GM21717 (cell line): ENCODE measurements around the gene STRA8.

Experiments used
- ATAC-seq: cut with Tn5 transposase; IDR thresholded peaks from one replicate; pipeline ENCODE4 v1.9.1; 2021; ENCODE audit warnings: mild to moderate bottlenecking, moderate library complexity; ENCODE audit not compliant: unreplicated experiment

STRA8 gene

DNA sequence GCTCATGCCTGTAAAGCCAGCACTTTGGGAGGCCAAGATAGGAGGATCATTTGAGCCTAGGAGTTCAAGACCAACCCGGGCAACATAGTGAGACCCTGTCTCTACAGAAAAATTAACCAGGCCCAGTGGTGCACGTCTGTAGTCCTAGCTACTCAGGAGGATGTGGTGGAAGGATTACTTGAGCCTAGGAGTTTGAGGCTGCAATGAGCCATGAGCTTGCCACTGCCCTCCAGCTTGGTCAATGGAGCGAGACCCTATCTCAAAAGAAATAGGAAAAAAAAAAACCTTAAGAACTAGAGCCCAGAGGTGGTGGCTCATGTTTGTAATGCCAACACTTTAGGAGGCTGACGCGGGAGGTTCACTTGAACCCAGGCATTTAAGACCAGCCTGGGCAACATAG lies 2.2 kb downstream of the STRA8 start:
- no peak for ATAC-seq

DNA sequence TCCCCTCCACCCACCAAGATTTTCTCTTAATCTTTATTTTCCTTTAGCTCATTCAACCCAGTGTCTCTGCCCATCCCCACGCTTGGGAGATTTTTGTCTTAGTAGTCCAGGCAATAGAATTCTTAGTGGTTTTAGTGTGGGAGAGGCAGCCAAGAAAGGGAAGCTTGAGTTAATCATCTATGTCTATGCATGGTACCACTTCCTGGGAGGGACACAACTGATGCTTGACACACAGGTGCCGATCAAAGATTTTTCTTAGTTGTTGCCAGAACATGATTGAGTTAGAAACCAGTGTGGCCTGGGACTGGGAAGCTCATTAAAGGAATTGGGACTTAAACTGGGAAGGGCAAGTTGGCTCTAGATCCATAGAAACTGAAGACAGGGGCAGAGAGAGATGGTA lies 3.1 kb downstream of the STRA8 start:
- peak; percentile 77 for ATAC-seq

DNA sequence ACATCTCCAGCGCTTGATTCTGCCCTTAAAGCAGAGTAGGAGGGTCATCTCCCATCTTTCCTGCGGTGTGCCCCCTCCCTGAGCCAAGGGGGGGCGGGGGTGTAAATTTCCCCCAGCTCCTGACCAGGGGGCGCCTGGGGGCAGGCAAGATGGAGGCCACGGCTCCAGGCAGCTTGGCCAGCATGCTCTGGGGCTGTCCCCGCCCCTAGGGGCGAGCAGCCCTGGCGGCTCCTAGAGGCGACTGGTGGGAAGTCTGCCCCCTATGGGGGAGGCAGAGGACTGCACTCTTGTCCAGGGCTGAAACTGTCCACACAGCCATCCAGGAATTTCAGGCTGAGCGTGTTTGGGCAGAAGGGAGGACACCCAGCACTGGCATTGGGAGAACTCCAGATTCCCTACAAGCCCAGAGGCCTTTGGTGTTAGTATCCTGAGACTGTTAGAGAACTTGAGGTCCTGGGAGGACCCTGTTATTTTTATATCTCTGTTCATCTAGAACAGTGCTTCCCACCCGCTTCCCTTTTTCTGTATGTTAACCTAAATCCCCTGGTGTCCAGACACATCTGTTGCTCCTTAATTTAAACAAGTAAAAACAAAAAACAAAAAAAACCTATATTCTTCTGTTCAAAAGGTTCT lies 4.6 kb downstream of the STRA8 start:
- ATAC-seq = no peak

DNA sequence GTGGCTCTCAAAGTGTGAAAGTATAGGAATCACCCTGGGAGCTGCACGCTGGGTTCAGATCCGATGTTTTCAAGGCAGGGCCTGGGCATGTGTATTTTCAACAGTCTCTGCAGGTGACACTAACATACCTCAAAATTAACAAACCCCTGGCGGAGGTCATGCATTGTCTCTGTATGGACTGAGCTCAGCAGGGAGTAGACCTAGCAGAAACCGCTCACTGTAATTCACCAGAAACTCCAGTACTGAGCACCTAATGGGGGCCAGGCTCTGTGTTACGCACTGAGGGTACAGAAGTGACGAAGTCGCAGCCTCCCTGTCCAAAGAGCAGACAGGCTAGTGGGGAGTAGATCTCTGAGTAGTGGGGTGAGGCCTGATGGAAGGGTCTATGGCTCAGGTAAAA lies 5.6 kb downstream of the STRA8 start:
- ATAC-seq = no peak

DNA sequence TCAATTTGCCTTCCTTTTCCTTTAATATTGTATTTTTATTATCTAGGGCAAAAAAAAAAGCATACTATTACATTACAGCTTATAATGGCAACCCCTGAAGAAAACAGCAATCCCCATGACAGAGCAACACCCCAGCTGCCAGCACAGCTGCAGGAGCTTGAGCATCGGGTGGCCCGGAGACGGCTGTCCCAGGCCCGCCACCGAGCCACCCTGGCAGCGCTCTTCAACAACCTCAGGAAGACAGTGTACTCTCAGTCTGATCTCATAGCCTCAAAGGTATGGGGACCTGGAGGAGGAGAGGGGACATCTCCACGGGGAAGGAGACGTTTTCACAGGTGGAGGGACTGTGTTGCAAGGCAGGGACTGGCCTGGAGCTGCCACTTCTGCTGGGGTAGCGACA lies 6.8 kb downstream of the STRA8 start:
- no peak for ATAC-seq

DNA sequence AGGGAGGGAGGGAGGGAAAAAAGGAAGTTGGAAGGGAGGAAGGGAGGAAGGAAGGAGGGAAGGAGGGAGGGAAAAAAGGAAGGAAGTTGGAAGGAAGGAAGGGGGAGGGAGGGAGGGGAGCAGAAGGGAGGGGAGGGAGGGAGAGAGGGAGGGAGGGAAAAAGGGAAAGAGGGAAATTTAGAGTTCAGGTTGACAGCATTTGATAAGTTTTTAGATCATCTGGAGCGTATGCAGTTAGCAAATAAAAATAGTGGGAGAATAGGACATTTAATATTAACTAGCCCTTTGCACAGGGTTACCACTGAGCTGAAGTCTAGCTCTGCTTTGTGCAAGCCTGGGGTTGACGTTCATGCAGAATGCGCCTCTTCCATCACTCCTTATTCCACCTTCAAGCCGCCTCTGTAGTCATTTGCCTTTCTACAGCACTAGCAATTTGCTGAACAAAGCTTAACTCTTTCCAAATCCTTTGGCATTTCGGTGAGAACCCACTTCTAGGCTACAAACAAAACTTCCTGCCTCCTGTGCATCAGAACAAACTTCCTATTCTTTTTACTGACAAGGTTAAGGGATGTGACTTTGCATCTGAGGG lies 8.6 kb downstream of the STRA8 start:
- ATAC-seq = no peak

DNA sequence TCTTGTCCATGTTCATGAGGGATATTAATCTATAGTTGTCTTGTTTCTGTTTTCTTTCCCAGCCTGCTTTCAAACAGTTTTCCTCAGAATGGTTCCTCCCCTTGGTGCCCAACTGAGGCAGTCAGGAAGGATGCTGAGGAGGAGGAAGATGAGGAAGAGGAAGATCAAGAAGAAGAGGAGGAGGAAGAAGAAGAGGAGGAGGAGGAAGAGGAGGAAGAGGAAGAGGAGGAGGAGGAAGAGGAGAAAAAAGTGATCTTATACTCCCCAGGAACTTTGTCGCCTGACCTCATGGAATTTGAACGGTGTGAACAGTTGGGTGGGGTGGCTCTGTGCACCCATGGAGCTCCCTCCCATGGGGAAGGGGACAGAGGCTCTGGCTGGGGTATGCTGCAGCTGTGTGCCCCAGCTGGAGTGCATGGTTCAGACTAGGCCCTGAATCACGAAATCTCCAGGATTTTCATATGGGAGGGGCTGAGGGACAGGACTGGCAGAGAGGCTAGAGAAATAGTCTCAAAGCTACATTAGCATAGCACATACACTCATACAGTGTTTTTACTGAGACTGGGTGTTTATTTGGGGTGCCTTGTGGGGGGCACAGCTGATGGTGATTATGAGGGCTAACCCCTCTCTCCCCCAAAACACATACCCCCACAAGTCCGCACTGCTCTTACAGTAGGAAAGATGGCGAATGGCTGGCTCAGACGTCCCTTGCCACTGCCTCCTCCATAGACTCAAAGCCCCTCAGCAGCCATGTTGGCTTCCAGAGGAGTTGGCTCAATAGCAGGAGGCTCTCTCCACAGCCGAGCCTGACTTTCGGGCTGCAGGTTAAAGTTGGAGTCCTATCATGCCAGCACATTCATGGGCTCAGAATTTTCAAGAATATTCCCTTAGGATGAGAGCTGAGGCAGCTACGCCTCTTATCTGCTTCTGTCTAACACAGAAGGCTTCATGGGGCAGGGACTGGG lies 11.9 kb downstream of the STRA8 start:
- ATAC-seq = no peak

DNA sequence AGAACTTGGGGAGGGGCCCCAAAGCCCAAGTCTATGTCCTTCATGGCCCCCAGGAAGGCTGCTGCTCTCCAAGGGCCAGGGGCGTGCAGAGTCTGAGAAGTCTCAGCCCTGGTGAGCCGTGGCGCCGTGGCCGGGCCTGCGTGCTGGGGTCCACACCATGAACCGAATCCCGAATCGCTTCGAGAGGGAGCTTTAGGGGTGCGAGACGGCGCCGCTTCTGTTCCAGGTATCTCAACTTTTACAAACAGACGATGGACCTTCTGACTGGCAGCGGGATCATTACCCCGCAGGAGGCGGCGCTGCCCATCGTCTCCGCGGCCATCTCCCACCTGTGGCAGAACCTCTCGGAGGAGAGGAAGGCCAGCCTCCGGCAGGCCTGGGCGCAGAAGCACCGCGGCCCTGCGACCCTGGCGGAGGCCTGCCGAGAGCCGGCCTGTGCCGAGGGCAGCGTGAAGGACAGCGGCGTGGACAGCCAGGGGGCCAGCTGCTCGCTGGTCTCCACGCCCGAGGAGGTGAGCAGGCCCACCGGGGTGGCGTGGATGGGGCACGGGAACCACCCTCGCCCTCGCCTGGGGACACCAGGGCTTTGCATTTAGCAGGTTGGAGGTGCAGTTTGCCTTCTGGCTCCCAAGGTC lies 12.7 kb downstream of the STRA8 start:
- ATAC-seq = no peak

DNA sequence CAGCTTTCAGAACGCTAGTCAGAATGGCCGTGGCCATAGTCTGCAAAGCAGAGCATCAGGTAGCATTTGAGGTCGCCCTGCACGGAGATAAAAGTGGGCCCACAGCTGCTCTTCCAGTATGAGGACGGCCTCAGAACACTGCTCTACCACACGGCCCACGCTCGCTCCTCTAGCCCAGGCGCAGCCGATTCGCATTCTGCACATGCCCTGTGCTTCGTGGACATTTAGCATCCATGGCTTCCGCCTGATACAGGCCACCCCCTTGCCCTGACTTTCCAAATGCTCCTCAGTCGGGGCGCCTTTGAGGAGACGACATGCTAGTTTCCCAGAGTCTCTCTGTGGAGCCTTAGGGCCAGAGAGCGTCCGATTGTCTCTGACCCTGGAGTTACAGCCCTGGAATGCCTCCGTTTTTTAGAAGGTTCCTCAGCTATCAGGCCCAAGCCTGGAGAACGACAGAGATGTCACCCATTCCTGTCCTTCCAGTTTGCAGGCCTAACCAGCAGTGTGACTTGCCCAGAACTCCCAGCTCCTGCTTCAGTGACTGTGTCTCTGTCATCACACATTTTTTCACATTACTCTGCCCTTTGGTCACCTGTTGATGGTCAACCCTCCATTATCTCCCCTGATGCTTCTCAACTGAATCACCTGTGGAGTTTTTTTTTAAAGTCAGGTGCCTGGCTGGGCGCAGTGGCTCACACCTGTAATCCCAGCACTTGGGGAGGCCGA lies 14.3 kb downstream of the STRA8 start:
- ATAC-seq = no peak

DNA sequence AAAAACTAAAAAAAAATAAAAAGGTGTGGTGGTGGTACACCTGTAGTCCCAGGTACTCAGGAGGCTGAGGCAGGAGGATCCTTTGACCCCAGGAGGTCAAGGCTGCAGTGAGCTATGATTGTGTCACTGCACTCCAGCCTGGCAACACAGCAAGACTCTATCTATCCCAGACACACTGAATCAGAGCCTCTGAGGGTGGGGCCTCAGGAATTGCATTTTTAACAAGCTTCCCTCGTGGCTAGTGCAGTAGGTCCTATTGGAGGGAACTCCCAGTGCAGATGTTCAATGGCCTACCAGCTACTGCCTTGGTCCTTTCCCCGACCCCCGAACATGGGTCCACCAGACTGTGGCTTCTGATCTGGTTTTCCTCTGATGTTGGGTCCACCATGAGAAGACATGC lies 14.9 kb downstream of the STRA8 start:
- ATAC-seq = no peak

DNA sequence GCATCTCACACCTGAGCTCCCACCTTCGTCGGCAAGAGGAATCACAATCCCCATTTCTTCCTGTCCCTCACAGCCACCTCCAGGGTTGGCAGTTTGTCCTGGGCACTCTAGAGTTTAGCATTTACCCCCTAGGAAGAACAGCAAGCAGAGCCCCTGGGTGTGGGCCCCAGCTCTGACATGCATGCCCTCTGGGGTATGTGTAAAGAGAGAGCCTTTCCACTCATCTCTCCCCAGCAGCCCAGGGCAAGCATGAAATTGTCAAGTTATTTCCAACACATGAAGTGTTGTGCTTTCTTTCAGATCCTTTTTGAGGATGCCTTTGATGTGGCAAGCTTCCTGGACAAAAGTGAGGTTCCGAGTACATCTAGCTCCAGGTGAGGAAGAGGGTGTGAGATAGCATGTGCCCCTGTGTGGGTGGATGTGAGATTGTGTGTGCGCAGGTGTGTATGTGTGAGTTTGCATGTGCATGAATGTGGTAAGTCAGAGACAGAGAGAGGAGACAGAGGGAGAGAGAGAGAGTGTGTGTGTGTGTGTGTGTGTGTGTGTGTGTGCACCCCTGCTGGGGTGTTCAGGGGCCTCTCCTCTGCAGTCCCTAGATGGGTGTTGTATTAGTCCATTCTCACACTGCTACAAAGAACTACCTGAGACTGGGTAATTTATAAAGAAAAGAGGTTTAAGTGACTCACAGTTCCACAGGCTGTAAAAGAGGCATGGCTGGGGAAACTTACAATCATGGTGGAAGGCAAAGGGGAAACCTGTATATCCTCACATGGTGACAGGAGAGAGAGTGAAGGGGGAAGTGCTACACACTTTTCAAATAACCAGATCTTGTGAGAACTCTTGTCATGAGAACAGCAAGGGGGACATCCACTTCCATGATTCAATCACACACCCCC lies 18.1 kb downstream of the STRA8 start:
- peak; percentile 60 for ATAC-seq

DNA sequence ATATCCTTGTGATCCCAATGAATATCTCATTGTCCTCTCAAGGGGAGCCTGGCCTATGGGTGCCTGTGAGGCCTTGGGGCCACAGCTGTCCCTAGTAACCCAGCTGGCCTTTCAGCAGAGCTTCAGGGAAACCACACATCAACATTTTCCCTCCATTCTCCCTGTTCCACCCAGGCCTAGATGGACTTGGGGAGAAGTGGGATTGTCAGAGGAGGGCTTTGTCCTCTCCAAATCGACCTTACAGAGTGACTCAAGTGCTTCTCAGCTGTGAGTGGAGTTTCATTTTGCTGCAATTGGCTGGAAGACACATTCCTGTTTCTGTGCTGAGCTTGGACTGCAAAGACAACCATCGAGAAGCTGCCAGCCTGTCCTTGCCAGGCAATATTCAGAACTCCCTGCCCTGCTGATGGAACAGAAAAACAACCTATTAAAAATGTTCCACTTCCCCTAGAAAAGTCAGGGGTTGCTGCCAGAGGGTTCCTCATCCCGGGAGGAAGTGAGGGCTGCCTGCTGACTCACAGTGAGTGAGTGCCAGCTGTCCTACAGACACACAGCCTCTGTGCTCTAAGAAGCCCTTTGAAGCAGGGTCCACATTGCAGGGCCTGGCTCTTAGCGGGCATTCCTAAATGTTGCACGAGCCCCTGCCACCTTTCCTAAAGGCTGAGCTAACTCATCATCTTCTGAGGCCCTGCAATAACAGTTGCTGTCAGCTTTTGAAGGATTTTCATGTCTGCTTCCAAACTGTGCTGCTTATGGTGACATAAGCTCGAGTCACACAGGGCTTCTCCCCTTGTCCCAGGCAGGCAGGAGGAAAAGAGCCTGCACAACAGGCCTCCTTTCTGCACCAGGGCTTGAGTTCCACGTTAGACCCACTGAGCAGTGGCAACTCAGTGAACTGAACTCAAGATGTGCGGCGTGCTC lies 20.5 kb downstream of the STRA8 start:
- no peak for ATAC-seq

DNA sequence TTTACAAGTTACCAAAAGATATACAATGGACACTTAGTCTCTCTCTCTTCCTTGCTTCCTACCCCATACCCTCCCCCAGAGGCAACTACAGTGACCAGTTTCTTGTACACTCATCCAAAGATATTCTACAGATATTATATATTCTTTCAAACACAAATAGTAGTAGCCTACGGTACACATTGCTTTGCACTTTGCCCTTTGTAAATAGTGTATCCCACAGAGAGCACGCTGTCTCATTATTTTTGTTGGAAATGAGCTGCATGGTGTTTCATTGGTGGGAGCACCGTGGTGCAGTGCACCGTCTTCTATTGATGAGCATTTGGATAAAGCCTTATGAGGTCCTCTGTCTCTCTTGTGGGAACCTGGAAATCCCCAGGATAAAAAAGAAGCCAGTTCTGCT lies 24.2 kb downstream of the STRA8 start:
- no peak for ATAC-seq

DNA sequence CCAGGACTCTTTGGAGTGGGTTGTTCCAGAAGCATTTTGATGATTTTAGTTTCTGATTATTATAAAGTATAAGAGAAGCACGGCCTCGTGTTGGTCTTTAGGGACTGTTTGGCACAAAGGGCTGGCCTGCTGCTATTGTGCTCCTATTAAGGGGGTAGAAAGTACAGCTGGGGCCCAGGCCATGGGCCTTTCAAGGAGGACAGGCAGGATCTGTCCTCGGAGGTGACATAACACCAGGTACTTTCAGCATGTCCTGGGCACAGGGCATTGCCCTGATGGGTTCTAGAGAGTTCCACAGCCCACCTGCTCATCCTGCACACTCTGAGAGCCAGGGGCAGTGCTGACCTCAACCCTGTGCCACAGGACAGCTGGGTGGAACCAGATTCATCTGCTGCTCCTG lies 24.9 kb downstream of the STRA8 start:
- ATAC-seq = no peak

DNA sequence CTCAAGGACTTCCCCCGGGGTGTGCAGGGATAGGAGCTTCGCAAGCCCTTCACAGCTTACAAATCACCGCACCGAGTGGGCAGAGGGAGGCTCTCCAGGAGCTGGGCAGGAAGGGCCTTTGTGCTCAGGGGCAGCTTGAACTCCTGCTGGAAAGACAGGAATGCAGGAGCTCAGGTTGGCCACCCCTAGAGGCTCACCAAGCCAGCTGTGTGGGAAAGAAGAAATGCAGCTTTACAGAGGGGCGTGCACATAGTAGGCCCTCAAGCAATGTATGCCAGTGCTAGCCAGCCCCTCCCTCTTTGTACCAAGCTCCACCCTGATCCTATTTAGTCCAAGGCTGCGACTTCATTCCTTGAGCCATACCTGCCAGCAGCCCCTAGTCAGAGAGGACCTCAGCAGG lies 26.1 kb downstream of the STRA8 start:
- ATAC-seq = no peak

DNA sequence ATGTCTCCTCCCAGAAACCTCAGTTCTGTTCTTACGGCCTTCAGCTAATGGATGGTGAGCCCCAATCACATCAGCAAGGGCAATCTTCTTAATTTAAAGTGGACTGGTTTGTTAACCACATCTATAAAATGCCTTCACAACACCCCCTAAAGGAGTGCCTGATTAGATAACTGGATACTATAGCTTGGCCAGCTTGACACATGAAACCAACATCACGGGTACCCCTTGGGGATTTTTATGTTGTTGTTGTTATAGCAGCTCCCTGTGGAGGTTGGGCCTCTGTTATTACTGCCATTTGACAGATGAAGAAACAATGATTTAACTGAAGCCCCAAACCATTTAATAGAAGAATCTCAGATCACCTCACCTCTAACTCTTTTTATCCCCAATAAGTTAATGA lies 26.8 kb downstream of the STRA8 start:
- no peak for ATAC-seq

DNA sequence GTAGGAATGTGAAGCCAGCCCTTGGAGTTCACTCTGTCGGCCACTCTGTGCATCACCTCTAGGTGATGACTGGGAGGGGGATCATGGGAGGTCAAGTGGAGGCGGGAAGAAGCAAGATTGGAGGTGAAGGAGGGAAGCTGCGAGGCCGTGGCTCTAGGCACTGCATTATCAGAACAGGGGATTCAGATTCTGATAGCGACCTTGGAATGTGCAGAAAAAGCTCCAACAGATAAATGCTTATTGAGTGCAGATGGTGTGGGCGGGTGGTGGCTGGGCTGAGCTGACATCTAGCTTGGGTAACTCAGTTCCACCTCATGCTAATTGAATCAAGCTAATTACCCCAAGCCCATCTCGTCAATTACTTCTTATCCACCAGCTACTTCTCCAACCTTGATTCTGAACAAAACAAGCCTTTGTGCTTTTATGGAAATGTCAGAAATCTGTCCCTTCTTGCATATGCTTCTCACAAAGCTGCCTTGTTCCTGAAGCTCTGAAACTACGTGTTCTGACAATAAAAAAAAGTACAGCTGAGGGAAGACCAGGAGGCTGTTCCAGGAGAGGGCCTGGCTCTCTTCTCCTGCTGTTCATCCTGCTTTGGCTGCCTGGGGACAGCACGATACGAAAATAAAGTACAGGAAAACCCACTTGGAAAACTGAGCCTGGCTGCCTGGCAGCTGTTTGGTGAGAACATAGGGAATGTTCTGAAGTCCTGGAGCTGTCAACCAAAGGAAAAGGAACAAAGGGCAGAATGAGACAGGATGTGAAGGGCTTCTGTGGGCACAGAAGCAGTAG lies 27.5 kb downstream of the STRA8 start:
- no peak for ATAC-seq
